HG02642 (cell line): Measurements from ENCODE around the gene ACAA2.

Experiments used
- ATAC-seq: cut with Tn5 transposase; IDR thresholded peaks from one replicate; pipeline ENCODE4 v1.9.1; 2021; ENCODE audit warnings: mild to moderate bottlenecking; ENCODE audit not compliant: unreplicated experiment, poor library complexity

ACAA2 gene

DNA sequence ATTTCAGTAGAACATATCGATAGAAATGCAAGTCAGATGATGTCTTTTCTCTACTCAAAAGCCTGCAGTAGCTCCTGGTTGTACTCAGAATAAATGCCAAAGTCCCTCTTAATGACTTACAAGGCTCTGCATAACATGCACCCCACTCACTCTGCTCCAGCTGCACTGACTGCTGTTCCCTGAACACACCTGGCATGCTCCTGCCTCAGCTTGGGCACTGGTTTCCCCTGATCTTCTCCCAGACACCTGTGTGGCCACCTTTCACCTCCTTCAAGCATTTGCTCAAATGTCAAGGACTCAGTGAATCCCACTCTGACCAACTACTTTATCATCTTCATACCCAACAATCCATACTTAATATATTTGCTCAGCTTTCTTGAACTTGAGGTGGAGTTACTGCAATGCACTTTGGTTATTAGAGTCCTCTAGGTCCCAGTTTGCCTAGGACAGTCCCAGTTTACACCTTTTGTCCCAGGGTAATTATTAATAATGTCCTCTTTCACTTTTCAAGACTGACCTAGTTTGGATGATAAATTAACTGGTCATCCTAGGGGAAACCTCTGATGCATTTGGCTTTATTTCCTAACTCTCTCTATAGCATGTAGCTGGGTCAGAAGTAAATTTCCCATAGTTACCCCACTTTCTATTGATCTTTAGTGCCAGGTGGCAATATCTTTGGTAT, 44.1 kb downstream of the ACAA2 start:
- no peak for ATAC-seq

DNA sequence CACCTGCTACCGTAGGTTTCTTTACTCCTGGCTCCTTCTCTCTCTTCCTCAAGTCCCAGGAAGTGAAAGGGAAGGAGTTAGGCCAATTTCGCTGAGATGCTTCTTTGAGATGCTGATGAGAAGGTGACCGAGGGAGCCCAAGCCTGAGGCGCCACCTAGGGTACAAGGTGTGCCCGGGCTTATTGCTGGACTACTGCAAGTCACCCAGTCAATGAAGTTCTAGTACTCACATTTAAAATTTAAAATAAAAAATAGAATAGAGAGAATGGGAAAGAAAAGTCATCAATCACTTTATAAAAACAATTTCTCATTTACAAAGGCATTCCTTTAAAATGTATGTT, 45.3 kb downstream of the ACAA2 start:
- no peak for ATAC-seq

DNA sequence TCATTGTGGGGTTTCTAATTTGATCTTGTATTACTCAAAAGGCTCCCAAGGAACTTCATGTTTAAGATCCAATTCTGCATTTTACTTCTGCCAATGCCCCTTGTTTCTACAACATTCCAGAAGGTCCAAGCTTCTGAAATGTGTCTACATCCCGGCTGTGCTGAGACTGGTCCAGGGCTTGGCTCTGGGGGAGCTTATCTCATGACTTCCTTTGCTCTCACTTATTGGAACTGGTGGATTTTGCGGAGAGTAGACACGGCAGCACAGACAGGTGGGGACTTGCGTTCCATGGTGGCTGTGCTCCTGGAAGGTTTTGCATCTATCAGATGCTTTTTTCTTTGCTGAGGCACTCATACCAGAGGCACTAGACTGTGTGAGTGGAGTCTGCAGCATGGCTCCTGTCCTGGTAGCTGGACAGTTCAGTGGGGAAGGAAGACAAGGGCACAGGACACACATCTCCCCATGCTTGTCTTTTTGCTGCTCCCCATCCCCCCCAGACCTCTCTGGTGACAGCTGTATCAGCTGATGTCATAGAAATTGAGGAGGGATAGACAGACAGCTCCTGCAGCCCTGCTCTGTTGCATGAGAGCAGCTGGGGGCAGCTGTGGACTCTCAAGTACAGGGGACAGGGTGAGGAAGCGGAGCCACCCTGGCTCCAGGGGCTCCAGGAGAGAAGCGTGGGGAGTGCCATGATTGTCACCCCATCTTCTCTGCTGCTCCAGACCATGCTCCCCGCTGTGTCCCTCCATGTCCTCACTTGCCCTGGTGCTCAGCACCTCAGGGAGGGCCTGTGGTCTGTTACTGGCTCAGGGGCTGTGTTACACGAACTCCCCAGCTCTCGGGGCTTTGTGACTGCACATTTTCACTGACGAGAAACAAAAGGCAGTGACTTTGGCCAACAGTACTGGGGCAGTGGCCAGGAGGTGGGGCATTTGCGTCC, 46.0 kb downstream of the ACAA2 start:
- no peak for ATAC-seq

DNA sequence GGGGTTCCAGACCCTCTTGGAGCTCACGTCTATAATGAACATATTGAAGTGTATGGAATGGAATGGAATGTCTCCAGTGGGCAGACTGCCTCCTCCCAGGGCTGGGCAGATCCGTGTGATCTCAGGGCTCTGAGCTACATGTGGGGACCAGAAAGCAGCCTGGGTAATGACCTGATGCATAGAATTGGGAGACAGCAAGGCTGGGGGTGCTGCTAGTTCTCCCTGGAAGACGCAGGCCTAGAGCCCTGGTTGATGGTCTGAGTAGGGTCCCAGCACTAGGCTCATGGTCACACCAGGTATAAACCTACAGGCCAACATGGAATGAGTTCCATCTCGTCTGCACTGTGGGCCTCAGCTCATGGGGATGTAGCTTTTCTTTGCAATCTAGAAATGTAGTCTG, 46.7 kb downstream of the ACAA2 start:
- no peak for ATAC-seq

DNA sequence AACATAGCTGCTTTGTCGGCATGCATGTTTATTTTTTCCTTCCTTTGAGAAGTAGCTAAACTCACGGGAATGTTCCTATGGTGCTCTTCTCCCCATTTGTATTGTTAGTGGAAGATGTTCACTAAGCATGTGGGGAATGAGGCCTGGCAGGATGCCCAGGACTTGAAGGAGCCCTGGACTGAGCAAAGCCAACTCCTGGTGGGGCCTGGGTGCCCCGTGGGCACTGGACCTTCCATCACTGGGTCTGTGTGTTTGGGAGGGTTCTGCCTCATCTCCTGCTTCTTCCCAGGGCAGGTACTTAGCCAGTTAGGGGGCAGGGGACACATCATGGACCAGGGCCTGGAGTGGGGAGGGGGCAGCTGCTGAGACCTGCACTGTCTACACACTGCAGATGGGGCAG, 49.3 kb downstream of the ACAA2 start:
- ATAC-seq: no peak

DNA sequence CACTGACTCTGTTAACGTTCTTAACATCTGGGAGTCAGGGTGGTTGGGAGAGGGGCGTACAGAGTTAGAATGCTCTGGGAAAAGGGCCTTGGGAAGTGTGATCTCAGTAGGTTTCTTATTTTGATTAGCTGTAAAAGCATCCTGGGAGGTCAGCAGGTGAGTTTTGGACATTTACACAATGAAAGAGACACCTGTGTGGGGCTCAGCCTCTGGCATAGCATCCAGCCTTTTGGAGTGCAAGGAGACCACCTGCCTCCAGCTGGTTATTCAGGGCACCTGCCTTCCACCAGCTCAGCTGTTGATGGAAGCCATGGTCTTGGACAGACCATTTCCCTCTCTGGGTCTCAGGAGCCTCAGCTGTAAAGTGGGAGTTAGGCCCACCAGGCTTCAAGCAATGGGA, 49.7 kb downstream of the ACAA2 start:
- no peak for ATAC-seq

DNA sequence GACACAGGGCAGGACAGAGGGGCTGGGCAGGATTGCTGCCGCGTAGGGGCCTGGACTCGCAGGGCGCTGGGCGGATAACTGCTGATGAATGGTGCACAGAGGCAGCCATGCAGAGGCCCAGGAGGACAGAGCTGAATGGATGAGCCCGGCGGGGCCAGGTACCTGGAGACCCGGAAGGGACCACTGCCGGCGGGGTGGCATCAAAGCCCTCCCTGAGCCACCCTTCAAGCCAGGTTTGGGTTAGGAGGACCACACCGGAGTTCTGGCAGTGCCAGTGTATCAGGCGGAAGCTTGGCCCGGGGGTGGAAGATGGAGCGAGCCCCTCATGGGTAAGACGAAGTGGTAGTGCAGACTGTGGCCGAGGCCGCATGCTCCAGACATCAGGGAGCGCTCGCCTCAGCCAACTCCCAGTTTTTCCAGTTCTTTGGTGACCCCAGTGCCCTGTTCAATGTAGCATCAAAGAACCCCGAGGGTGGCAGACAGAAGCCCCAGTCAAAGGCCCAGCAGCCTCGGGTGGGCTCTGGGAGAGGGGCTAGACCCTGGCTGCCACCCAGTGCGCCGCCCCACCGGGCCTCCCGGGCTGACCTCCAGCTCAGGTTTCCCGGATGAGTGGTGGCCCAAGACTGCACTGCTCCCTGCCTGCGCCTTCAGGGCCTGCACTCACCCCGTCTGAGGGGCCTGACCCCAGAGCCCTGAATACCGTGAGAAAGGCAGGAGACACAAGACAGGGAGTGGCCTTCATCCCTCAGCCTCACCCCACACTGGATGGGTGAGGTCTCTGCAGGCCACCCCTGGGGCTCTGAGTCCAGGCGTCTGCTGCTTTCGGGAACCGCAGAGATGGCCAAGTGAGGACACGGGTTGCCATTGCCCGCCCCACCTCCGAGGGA, 50.9 kb downstream of the ACAA2 start:
- ATAC-seq: no peak

DNA sequence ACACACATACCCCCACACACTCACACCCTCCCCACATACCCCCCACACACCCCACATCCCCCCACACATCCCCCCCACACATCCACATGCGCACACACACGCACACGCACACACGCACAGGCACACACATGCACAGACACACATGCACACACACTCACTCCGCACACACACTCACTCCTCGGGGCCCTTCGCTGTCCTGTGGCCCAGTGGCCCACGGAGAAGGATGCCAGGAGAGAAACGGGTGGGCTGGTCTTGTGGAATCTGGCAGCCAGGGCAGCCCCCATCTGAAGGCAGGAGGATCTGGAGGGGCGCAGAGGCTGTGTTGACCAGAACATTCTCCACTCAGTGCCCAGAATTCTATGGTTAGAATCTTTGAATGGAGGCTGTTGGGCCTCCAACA, 51.6 kb downstream of the ACAA2 start:
- no peak for ATAC-seq

DNA sequence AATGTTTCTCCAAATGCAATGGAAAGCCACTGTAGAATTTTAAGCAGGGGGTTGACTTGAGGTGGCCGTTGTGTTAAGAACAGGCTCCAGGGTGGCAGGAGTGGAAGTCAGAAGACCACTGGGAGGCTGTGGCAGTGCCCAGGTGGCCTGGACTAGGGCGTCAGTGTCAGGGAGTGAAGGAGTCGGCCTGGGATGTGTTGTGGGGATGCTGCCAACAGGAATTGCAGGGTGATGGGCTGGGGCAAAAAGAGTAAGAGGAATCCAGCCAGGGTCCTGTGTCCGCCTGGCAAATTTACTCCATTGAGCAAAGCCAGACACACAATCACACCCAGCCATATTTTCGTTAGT, 55.1 kb downstream of the ACAA2 start:
- ATAC-seq: no peak

DNA sequence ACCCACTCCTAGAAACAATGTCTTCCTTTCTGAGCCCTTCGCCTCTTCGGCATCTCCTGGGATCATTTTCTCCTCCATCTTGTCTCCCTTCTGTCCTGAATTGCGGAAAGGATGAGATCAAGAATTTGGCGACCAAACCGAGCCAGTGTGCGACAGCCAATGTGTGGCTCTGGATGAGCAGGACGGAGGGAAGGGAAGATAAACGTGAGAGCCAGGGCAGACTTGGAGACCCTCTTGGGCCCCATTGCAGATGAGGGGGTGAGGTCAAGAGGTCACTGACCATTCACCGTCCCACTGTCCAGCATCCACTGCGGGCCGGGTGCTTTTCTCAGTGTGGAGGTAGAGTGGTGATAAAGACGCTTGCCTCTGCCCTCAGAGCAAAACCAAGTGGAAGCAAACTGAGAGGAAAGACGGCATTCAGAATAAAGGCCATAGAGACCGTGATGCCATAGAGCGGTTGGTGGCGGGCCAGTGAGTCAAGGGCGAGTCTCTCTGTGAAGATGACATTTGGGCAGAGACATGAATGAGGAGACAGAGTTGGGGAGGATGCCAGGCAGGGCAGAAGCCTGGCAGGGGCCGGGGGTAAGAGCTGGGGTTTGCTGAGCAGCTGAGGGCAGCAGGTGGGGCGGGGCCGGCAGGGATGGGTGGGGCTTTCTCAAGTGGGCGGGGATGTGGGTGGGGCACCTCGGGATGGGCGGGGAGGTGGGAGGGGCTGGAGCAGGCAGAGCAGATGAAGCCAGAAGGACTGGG, 55.6 kb downstream of the ACAA2 start:
- ATAC-seq: no peak

DNA sequence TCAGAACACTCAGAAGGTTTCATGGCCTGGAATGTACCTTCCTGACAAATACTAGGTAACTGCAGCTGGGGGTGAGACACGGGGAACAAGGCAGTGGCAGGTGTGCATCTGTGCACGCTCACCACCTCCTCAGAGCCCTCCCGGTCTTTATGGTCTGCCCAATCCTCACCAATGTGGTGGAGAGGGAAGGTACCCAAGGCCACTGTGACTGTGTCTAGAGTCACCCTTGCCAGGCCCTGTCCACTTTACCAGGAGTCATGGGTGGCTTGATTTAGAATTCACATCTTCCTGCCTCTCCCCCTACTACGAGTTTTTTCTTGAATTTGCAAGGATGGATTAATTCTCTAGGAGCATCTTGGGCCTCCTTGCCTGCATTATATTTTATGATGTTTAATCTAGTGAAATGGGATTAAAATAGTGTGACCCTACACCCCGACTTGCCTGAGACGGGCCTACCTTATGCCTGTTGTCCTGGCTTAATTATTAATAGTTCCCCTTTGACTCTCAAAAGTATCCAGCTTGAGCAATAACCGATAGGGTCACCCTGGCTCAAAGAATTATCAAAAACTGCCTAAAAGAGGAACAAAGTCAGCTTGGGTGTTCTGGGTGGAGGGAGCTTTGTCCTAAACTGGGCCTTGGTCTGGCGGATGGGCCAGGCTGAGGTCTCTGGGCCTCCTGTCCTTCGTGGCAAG, 56.5 kb downstream of the ACAA2 start:
- no peak for ATAC-seq

DNA sequence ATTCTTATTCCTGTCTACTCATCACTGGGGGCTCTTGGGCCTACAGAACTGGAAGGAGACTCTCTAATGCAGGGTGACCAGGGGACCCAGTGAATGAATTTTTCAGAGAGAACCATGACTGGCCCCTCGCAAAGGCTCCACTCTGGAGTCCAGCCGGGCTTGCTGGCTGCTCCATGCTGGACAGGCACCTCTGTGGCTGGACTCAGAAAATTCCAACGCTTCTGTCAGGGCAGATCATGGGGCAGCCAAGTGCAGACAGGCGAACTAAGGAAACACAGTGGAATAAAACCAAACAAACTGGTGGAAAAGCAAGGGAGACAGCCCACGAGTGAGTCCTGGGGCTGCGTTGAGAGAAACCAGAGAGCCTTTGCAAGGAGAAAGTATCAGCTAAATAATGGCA, 57.2 kb downstream of the ACAA2 start:
- ATAC-seq: no peak

DNA sequence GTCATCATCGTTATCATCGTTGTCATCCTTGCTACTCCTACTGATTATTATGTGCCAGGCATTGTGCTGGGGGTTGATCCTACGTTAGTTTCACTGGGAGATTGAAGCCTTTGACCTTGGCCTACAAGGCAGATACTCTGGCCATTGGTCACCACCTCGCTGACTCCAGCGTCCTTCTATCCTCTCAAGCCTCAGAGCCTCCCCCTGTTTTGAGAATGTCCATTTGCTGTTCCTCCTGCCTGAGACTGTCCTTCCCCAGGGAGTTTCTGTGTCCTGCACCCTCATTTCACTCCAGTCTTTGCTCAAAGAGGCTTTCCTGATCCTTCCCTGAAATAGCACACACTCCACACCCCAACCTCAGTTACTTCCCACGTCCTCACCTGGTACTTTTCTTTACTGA, 57.8 kb downstream of the ACAA2 start:
- no peak for ATAC-seq

DNA sequence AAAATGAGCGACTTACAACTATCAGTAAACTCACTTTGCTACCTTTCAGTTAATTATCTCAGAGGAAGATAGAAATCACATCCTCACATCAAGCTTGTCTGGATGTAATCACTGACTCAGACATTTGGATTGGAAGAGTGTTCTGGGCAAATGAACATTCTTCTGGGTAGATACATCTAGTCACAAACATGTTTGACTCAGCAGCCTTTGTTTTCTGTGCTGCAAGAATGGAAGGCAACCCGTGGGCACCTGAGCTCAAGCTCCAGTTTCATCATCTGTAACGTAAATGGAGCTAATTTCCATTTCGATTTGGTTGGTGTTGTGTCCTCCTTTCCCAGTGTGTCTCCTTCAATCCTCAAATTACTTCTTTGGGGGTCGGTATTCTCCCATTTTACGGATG, 58.5 kb downstream of the ACAA2 start:
- ATAC-seq: no peak

DNA sequence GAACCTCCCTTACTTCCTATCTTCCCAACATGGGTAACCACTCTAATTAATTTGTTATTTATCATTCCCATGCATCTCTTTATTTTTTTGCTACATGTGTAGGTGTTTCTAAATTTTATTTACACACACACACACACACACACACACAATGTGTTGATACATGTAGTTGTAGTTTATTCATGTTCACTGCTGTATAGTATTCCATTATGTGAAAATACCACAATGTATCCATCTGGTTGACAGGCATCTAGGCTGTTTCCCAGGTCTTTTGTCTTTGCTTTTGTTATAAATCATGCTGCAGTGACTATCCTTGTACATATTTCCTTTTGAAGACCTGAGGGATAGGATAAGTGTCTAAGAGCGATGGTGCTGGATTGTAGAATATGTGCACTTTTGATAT, 59.7 kb downstream of the ACAA2 start:
- no peak for ATAC-seq

DNA sequence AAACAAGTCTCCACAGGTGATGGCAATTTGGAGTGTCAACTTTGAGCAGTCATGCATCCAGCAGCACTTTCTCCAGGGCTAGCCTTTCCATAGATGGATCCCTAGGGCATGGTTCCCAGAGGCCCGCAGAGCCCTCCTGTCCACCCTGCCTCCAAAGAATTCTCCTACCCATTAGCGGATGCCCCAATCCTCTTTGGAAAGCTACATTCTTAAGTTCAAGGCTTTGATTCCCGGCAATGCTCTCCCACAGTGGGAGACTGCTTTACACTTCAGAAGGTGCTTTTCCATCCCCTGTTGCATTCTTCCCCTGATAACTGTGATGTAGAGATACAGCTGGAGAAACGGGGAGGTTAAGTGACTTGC, 61.3 kb downstream of the ACAA2 start:
- no peak for ATAC-seq

DNA sequence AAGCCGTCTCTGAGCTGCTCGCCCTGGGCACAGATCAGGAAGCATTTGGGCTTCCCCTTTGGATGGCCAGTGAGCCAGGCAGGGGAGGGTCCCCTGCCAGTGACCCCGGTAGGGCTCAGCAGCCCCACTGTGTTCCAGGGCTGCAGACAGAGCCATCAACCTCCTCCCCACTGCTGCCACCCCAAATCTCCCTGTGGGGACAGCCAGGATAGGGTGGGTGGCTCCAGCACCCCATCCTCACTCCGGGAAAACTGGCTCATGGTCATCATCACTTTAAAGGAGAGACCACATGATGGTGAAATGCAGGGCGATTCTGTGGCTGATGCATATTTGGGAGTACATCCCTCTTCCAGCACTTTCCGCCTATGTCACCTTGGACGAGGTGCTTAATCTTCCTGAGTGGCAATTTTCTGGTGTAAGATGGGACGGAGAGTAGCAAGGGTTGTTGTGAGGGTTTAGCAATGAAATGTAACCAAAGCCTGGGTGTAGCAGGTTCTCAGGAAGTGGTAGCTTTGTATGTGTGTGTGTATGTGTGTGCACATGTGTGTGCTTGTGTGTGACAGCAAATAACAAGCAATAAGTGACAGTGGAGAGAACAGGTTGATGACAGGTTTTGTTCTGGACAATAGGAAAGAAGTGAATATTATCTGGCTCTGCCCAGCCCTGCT, 61.8 kb downstream of the ACAA2 start:
- no peak for ATAC-seq

DNA sequence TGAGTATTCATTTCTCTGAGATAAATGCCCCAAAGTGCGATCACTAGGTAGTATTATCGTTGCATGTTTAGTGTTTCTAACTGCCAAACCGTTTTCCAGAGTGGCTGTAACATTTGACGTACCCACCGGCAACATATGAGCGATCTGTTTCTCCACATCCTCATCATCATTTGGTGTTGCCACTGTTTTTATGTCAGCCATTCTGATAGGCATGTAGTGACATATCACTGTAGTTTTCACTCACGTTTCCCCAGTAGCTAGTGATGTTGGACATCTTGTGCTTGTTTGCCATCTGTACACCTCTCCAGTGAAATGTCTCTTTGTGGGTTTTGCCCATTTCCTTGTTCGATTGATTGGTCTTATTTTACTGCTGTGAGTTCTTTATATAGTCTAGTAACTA, 63.8 kb downstream of the ACAA2 start:
- ATAC-seq: no peak

DNA sequence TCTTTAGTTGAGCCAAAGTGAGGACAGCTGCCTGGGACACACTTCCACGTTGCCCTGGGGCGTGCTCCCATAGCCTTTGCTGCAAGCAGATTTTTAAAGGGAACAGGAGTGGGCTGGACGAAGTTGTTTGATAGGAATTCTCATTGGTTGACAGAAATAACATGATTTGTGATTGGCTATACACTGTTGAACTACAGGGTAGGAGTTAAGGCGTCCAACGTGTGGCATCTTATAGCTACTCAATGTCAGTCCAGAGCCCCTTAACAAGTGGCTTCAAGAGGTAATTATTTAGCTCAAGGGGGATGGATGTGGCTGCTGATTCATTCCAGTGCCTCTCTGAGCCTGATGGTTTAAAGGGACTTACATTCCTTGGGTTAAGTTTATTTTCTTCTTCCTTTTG, 65.5 kb downstream of the ACAA2 start:
- no peak for ATAC-seq
